ENCODE results near the gene GUCY2F. TPM values are rescaled to one million over a fixed set of nuclear protein-coding genes. Genes with fewer than 3 reads are reported as not detected.

Gene GUCY2F
- total and polyA plus RNA-seq, 2 donors (not counting 1 experiment from before 2014, with no cell fraction given) = under 0.01 TPM; not detected in 1

- TF ChIP-seq EZH2 (IDR thresholded peaks at IDR 0.05; ENCODE audit: low read length, missing control alignments) (no peak), CTCF (conservative IDR thresholded peaks at IDR 0.05 in 1 of 2, IDR thresholded peaks at IDR 0.05 in 1 of 2; ENCODE audit: low read depth in 1 of 2, low read length in 2 of 2) (no peak)
- no peaks in the 10 kb centered on the region for H4K20me1 ChIP-seq (ENCODE audit: control insufficient read depth, extremely low read depth, insufficient read depth, low read length)
- no peaks in the 10 kb centered on the region for H3K79me2 ChIP-seq (ENCODE audit: control insufficient read depth, insufficient read depth, low read length)
- H3K4me1 ChIP-seq (ENCODE audit: control insufficient read depth, extremely low read depth, insufficient read depth, low read length) = no peaks in the 10 kb centered on the region
- H3K27me3 ChIP-seq (ENCODE audit: control insufficient read depth, insufficient read depth, low read length) = no peaks in the 10 kb centered on the region
- H3K27ac ChIP-seq (ENCODE audit: insufficient read depth, low read length) = no peak overlapping the region
- no peaks in the 10 kb centered on the region for H3K9me3 ChIP-seq (ENCODE audit: control insufficient read depth, insufficient read depth, low read depth, low read length)
- no peak overlapping the region for H3K9ac ChIP-seq (ENCODE audit: insufficient read depth, low read length)
- H3K4me3 ChIP-seq (replicated peaks in 1 of 4; ENCODE audit: control extremely low read depth in 1 of 4, insufficient read depth in 1 of 4, low read depth in 3 of 4, low read length in 4 of 4) = no peak overlapping the region
- no peak for DNase-seq (ENCODE audit: low read depth in 2 of 2)
- no peak overlapping the region for H2AFZ ChIP-seq (ENCODE audit: low read length)
- H3K36me3 ChIP-seq (ENCODE audit: control insufficient read depth, insufficient read depth, low read length) = no peaks in the 10 kb centered on the region
- H3K4me2 ChIP-seq (ENCODE audit: extremely low read depth, insufficient read depth, low read length) = no peak overlapping the region
These were observed 108.4 kb downstream of the GUCY2F start for GRCh38 chrX:109373468-109373867.

GRCh38 chrX:109372716-109373115 lies 109.2 kb downstream of the GUCY2F start:
- Histone ChIP-seq H3K4me3 (replicated peaks in 1 of 4; ENCODE audit: control extremely low read depth in 1 of 4, insufficient read depth in 1 of 4, low read depth in 3 of 4, low read length in 4 of 4) (no peak overlapping the region), H3K79me2 (ENCODE audit: control insufficient read depth, insufficient read depth, low read length) (no peaks in the 10 kb centered on the region), H2AFZ (ENCODE audit: low read length) (no peak overlapping the region), H4K20me1 (ENCODE audit: control insufficient read depth, extremely low read depth, insufficient read depth, low read length) (no peaks in the 10 kb centered on the region), H3K4me2 (ENCODE audit: extremely low read depth, insufficient read depth, low read length) (no peak overlapping the region), H3K36me3 (ENCODE audit: control insufficient read depth, insufficient read depth, low read length) (no peaks in the 10 kb centered on the region), H3K4me1 (ENCODE audit: control insufficient read depth, extremely low read depth, insufficient read depth, low read length) (no peaks in the 10 kb centered on the region), H3K27ac (ENCODE audit: insufficient read depth, low read length) (no peak overlapping the region), H3K9ac (ENCODE audit: insufficient read depth, low read length) (no peak overlapping the region), H3K27me3 (ENCODE audit: control insufficient read depth, insufficient read depth, low read length) (no peaks in the 10 kb centered on the region), H3K9me3 (ENCODE audit: control insufficient read depth, insufficient read depth, low read depth, low read length) (no peaks in the 10 kb centered on the region)
- TF ChIP-seq CTCF (conservative IDR thresholded peaks at IDR 0.05 in 1 of 2, IDR thresholded peaks at IDR 0.05 in 1 of 2; ENCODE audit: low read depth in 1 of 2, low read length in 2 of 2) (no peak), EZH2 (IDR thresholded peaks at IDR 0.05; ENCODE audit: low read length, missing control alignments) (no peak)
- no peak for DNase-seq (ENCODE audit: low read depth in 2 of 2)

GRCh38 chrX:109372291-109372690 lies 109.6 kb downstream of the GUCY2F start:
- Histone ChIP-seq H3K4me1 (ENCODE audit: control insufficient read depth, extremely low read depth, insufficient read depth, low read length) (no peaks in the 10 kb centered on the region), H2AFZ (ENCODE audit: low read length) (no peak overlapping the region), H3K9ac (ENCODE audit: insufficient read depth, low read length) (no peak overlapping the region), H3K79me2 (ENCODE audit: control insufficient read depth, insufficient read depth, low read length) (no peaks in the 10 kb centered on the region), H3K4me2 (ENCODE audit: extremely low read depth, insufficient read depth, low read length) (no peak overlapping the region), H3K27me3 (ENCODE audit: control insufficient read depth, insufficient read depth, low read length) (no peaks in the 10 kb centered on the region), H3K36me3 (ENCODE audit: control insufficient read depth, insufficient read depth, low read length) (no peaks in the 10 kb centered on the region), H3K9me3 (ENCODE audit: control insufficient read depth, insufficient read depth, low read depth, low read length) (no peaks in the 10 kb centered on the region), H3K27ac (ENCODE audit: insufficient read depth, low read length) (no peak overlapping the region), H3K4me3 (replicated peaks in 1 of 4; ENCODE audit: control extremely low read depth in 1 of 4, insufficient read depth in 1 of 4, low read depth in 3 of 4, low read length in 4 of 4) (no peak overlapping the region), H4K20me1 (ENCODE audit: control insufficient read depth, extremely low read depth, insufficient read depth, low read length) (no peaks in the 10 kb centered on the region)
- peak in 1 of 2 donors; percentile 6 for DNase-seq (ENCODE audit: low read depth in 2 of 2)
- no peak for TF ChIP-seq EZH2 (IDR thresholded peaks at IDR 0.05; ENCODE audit: low read length, missing control alignments)
- no peak for TF ChIP-seq CTCF (conservative IDR thresholded peaks at IDR 0.05 in 1 of 2, IDR thresholded peaks at IDR 0.05 in 1 of 2; ENCODE audit: low read depth in 1 of 2, low read length in 2 of 2)
